Fibroblast of skin of left biceps (primary cell): ENCODE data around the gene HDAC4.
A peak's percentile ranks its signal among the peaks of the same experiment; 100 is the strongest.

Source experiments
- DNase-seq, 2 experiments: peaks; one replicate each; pipeline ENCODE4 v3.0.0-alpha.2; 2013; ENCODE audit warnings: low read depth in 2 of 2

The HDAC4 gene

DNA sequence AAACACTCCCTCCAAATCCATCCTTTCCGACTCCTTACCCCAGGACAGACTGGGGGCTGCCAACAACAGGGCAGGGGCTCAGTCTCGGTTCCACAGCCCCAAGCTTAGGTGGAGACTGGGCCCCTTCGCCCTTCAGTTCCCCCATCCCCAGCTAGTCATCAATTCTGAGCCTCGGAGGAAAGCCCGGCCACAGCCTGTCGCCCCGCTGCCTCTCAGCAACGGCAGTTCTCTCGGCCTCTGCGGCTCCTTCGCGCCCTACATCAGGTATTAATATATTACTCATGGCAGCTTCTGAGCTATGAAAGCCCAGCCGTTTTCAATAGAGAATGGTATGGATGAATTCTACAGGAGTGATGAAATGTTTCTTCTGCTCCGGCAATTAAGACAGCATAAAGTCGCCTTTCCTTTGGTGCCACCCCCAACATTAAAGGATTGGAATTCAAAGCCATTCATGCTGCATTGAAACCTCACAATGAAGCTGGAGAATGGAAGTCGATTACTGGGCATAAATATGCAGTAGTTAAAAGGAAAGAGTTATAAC lies 2.8 kb downstream of the HDAC4 start:
- DNase-seq, result peak; percentile 67 to 69

DNA sequence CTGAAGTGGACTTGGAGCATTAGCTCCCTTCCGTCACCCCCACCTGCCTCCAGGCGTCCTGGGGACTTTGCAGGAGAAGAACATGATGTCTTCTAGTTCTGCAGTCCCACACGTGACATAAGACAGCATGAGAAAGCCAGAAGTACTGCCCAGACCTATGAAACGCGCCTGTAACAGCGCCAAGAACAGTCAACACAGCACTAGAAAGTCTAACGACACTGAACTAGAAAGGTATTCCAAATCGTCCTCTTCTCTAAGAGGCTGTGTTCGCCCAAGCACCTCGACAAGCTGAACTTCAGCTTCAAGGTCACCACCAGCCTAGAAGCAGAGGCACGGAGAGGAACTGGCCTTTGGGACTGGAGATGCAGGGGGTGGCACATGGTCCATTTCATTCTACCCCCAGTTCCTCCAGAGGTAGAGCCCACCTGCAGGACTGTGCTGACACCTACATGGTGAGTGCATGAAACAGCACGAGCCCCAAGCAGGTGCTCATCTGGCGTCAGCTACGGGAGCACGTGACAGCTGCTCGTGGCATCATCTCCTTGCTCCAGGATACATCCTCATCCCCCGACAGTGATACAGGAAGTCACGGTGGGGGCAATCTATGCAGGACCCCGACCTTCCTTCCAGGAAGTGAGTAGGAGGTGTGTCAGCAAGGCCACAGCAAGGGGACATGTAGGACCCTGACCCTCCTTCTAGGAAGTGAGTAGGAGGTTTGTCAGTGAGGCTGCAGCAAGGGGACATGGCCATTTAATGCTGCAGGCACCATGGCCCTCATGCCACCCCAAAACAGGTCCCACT lies 3.7 kb downstream of the HDAC4 start:
- no peak for DNase-seq

DNA sequence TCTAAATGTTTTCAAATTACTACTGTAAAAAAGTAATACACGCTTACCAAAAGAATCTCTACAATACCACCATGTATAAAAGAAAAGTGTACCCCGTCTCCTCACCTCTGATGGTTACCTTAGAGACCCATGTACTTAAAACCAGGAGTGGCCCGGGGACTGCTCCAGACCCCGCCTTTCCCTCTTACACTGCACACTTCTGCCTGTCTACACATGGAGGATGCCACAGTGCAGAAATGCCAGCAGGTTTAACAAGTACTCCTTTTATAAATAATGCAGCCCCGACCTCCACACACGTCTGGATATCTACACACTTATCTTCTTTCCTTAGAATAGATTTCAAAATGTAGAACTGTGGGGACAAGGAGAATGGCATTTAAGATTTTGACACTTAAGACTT lies 5.3 kb downstream of the HDAC4 start:
- no peak for DNase-seq

DNA sequence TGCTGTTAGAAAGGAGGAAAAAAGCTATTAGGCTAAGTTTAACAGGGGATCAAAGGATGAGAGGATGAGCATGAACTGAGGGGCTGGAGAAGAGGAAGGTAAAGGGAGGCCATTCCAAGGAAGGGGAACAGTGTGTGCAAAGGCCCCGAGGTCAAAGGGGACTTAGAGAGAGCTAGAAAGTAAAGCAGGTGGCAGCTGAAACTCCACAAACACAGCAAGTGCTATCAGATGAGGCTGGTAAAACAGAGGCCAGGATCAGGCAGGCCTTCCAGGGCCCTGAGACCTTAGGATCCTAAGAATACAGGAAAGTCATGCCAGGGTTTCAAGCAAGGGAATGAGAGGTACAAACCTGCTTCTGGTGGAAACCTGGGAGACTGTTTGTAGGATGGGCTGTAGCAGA lies 5.8 kb downstream of the HDAC4 start:
- DNase-seq, result no peak

DNA sequence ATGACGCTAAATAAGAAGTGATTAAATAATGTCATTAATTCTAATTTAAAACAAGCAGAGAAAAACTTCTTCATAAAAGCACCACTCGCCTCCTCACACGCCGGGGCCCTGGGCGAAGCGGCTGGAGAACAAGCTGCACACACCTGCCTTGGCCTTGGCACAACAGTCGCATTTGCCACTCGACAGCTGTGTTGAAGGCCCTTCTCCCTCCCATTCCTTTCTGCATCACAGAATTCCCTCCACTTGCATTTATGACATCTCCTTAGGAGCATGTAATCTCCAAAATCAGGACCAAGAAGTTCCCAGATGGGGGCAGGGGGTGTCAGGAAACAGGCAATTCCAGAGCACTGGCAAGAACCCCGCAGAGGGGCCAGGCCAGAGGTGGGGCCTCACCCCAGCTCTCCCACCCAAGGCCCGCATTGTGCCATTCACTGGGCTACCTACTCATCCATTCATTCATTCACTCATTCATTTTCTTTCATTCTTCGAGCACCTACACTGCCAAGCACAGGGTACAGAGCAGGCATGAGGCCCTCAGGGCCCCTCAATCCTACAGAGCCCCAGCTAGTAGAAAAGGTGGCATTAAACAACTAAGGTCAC lies 6.4 kb downstream of the HDAC4 start:
- DNase-seq, result no peak

DNA sequence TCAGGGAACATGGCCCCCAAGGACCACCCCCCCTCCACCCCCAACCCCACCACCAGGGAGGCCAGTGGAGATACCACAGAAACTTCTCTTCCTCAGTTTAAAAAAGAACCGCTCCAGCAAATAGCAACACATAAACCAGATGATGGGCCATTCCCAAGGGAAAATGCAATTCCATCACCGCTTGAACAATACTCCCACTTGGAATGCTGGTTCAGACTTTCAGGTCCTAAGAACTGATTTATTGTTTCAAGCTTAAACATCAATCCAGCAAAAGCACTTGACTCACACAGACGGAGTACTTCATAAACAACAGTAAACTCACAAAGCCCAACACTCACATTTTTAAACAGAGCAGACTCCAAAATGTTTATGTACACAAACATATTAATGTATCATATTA lies 6.9 kb downstream of the HDAC4 start:
- peak; percentile 28 to 31 for DNase-seq

DNA sequence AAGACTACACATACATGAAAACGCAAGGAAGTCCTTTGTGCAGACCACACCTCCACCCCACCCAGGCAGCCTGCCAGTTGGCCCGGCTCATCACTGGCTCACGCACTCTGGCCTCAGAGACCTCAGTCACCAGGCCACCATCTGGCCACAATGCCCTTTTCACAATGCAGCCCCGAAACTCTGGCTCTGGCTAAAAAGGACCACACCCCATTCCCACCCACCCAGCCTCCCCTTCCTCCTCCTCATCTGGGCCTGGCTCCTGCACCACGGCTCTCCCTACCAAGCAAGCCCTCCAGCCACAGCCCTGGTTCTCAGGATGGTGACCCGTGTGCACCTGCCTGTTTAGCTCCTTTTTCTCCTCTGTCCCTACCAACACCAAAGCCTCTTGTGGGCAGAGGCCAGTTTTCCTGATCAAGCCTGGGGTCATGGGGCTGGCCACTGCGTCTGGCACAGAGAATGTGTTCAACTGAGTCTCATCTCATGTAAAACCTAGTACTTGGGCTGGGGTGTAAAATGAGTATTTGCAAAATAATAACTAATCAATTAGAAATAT lies 7.4 kb downstream of the HDAC4 start:
- no peak for DNase-seq

DNA sequence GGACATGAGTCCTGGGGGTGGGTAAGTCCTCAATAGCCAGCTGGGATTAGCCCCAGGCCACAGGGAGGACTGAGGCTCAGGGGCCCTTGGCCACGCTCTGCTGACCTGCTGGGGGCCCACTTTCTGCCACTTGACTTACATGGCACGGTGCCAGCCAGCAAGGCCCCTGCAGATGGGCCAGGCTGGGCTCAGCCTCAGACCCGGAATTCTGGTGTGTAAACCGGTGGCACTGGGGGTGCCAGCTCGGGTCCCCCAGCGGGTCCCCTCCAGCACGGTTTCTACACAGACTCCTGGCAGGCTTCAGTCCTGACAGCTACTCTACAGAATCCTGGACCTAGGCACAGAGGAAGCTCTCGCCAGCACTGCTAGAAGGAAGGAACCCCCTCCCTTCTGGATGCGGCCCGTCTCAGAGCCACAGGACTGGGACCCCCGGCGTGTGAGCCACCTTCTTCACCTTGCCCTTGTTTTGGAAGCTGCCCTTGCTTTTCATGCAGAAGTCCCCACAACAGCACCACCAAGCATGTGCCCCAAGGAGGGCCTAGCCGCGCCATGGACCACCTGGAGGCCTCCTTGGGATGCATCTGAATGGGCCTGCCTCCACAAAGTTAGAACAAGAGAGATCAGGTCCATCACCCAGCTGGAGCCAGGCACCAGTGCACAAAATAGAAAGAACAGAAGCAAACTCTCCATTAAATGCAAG lies 8.0 kb downstream of the HDAC4 start:
- no peak for DNase-seq

DNA sequence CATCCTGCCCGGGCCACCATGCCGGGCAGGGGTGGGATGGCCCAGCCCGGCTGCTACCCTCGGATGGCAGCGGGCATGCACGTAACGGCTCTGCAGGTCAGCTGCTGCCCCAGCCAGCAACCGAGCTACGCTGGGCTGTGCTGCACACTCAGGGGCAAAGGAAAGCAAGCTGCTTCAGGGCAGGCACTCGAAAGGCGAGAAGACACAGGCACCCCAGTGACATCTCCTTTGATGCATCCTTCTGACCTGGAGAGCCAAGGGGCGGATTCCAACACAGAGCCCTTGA lies 8.8 kb downstream of the HDAC4 start:
- DNase-seq, result no peak

DNA sequence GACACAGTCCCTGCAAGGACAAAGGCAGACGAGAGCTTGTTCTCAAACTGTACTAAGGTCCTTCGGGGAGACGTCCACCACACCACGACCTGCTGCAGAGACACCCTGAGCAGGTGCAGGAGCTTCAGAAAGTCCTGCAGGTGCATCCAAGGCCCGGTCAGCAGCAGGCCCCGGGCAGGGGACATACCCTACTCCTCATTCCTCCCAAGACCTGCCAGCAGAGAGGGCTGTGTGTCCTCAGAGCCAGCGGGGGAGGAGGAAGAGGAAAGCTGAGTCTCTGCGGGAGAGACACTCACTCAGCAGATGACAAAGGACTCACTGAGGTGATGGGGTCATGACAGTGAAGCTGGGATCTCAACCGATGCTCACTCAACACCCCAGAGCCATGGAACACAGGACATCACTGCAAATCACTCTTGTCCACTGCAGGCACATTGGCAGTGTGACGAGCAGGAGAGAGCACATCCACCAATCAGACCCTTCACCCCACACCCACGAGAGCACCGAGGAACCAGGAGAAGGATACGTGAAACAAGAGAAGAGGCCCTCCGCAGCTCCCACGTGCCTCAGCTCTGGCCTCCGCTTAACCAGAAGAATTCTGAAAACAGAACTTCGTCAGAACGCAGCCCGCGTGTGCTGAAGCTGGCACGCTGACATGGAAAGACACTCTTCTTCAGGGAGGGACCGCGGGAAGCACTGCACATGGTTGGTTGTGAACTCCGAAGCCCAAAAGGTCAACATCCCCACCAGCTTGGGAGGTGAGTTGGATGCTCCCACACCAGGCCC lies 9.3 kb downstream of the HDAC4 start:
- no peak for DNase-seq

DNA sequence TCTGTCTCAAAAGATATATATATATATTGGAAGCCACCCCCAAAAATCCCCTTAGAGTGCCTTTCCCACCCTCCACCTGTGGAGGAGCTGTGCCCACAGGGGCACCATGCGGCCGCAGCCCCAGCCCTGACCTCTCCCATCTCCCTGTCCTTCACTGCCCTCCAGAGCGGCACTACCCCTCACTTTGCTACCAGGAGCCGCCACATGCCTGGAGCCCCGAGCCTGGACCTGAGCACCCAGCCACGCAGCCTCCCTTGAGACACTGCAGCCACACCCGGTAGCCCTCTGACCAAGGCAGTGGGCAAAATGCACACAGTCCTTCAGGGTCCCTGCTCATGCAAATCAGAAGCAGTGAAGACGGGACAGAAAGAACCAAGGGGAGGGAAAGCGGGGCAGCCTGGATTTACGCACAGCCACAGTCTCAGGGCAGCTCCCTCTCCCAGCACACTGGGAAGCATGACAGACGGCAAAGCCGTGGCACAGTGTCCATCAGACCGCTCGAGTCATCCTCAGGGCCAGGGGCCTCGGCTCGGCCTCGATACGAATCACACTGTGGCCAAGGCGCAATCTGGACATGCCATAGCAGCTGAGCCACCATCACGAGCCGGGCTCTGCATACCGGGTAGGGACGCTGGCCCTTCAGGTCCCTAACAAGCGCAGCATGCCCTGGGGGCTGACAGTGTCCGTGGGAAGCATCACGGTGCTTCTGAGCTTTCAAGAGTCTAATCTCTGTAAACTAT lies 10.1 kb downstream of the HDAC4 start:
- no peak for DNase-seq

DNA sequence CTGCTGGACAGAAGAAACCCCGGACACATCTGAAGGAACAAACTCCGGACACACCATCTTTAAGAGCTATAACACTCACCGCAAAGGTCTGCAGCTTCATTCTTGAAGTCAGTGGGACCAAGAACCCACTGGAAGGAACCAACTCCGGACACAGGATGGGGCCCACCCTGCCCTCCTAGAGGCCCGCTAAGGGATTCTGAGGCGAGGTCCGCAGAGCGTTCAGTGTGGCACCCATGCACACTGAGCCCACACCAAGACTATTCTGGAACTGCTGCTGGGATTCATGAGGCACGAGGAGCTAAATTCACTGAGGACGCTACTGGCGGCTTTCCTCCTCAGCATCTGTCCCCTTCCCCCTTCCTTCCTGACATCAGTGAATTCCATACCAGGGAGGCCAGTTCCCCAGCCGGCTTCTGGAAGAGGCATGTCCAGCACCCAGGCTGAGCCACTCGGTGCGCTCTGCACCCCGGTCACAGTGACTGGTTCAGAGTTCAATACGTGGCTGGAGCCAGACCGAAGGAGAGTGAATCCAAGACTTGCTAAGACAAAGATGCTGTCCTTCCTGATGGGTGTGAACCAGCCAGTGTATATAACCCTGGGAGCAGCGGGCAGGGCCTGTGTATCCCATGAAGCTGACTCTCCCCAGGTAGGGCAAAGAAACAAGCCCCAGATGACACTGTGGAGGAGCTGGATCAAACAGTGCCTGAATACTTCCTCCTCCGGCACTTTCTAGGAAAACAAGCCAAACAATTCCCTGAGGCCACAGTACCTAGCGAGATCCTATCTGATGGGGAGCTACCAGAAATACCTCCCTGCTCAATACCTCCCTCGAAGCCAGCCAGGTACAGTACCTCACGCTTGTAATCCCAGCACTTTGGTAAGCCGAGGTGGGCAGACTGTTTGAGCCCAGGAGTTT lies 11.1 kb downstream of the HDAC4 start:
- no peak for DNase-seq

DNA sequence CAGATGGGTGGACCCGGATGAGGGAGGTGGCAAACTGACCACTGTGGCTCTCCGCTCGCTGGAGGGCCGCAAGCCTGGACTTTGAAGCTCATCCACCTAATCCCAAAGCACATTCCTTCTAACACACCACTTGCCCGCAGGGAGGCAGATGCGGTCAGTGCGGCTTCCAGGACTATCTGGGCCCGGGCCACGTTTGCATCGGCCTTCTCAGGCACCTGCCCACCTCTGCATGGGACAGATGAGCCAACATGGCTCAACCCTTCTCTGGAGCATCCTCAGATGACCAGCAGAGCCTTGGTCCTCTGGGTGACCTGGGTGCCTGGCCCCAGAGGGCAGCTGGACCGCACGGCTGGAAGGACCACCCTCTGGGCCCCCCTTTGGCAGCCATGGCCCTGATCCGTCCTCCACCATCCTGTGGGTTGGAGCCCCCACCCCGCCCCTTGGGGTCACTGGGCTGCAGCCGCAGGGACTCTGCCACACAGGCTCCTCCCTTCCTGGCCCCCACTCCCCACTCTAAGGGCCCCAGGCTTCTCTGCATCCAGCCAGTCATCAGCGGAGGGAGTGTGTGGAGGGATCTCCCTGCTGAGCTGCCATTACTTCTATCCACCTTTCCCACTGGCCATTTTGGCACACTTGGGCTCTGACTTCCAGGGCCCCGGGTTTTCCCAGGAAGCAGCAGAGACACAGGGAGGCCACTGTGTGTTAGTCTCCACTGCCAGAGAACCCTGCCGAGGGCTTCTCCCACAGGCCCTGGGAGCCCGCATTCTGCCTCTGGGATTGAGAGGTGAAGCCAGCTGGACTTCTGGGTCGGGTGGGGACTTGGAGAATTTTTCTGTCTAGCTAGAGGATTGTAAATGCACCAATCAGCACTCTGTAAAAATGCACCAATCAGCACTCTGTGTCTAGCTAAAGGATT lies 12.3 kb downstream of the HDAC4 start:
- DNase-seq, result no peak

DNA sequence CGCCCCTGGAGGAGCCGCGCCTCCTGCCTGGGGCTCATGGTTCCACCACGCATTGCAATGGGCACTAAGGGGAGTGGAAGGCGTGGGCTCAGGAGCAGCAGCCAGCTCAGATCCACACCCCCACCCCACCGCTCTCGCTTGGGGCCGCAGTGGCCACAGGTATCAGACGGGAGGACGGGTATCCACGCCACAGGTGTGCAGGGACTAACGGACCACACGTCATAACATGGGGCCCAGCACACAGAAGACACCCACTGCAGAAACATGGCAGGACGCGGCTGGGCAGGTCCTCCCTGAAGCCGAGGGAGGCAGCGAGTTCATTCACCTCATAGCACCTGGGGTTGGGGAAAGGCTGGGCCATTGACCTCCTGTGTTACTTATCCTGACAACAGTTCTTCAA lies 13.0 kb downstream of the HDAC4 start:
- DNase-seq, result no peak

DNA sequence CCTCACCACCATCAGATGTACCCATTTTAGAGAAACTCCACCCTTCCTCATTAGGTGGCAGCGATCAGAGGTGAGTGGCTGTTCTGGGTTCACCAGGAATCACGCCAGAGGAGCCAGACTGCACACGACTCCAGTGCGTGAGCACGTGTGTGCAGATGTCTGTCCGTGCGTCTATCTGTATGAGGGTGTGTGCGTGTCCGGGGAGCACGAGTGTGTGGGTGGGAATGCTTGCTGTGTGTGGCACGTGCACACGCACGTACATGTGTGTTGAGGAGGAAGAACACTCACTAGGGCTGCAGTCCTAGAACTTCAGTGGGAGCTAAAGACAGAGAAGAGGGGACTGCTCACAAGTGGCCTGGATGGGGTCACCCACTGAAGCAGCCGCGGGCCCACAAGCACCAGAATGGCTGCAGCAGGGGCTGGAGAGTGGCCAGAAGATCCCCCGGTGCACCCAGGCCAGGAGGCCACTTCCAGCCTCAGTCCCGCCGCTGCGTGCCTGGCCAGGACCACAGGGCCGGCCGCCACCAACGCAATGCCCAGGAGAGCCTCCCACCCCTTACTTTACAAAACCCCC lies 13.9 kb downstream of the HDAC4 start:
- no peak for DNase-seq

DNA sequence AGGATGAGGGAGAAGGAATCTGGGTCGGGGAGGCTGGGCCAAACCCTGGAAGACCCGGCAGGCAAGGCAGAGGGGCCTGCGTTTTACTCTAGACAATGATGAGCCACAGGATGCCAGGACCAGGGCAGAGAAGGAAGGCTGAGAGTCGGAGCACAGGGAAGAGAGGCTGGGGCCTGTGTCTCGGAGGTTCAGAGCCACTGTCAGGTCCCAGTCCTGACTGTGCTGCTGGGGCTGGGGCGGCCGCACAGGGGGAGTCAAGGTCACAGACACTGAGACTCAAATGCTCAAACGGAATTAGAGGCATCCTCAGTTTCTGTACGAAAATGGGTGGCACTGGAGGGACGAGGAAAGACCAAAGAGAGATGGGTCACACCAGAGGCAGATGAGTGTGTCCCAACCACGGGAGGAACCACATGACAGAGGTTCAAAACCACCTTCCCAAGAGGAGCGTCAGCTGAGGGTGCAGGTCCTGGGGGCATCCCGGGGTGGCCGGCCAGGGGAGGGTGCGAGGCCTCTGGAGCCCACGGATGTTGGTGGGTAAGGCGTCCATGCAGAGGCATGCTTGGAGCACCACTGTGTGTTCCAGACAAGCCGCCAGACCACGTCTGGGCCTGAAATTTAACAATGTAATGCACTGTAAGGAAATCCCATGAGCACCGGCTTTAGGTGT lies 14.7 kb downstream of the HDAC4 start:
- DNase-seq, result no peak

DNA sequence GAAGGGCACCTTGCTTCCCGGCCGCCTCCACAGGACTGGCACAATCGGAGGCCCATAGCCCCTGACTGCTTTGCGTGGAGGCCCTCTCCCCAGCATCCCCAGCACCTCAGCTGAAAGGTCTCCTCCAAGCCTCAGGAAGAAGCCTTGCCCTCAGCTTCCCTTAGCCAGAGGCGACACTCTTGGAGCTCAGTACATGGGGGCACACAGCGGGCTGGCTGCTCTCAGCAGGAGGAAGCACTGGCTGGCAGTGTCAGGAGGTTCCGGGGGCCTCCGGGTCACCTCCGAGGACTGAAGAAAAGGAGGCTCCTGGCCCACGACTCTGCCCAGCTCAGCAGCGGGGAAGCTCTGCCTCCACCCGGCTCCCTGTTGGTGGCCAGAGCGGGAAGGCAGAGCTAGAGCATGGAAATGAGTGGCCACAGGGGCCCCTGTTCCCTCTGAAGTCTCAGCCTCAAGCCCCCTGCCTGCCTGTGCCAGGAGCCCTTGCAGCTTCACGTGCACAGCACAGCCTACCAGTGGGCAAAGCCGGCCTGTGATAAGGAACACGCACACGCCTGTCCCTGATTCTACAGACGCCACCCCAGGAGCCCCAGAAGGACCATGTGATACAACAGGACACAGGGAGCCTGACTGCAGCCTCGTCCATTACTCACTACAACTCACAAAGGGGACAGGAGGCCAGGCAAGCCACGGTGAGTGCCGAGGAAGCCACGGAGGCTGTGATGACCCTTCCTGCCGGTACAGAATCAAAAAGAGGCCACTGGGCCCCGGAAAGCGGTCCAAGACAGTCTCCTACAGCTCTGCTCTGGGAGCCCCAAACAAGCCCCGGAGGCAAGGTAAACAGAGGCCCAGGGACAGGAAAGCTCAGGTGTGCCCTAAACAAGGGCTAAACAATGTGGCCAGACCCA lies 15.5 kb downstream of the HDAC4 start:
- no peak for DNase-seq
